GM23338 (cell line): ENCODE data around the gene TRAF3IP1. TPM values are rescaled to one million over a fixed set of nuclear protein-coding genes. Genes with fewer than 3 reads are reported as not detected.
"Not testable (repeated sequence)": the region's sequence is repeated elsewhere in the genome, so short reads cannot be mapped to it uniquely, and the experiment has no call there.

Source experiments
- ATAC-seq: fragments of 200-7000 bp; cut with Tn5 transposase; 3 replicates; pipeline ENCODE4 v1.9.1; 2020
- DNase-seq: peaks from one replicate; pipeline ENCODE4 v3.0.0-alpha.2; 2015; ENCODE audit warnings: low spot score
- H2AFZ ChIP-seq: fragments of 200-600 bp; sonication (generic); 2 replicates; pipeline ENCODE4 v1.8.0; 2016; ENCODE audit warnings: antibody characterized with exemption, mild to moderate bottlenecking, moderate library complexity
- H3F3A ChIP-seq: fragments of 200-600 bp; sonication (generic); replicated peaks from 2 replicates; pipeline ENCODE4 v1.8.0; 2017; ENCODE audit warnings: antibody characterized with exemption, mixed run types, low read depth
- H3K27ac ChIP-seq: fragments of 200-600 bp; sonication (generic); 2 replicates; pipeline ENCODE4 v1.6.1; 2016; ENCODE audit warnings: low read depth
- H3K27me3 ChIP-seq: fragments of 200-600 bp; sonication (generic); 2 replicates; pipeline ENCODE4 v1.8.0; 2016; ENCODE audit warnings: mild to moderate bottlenecking, mixed run types, moderate library complexity; ENCODE audit not compliant: insufficient read depth
- H3K36me3 ChIP-seq: fragments of 200-600 bp; sonication (generic); 2 replicates; pipeline ENCODE4 v1.8.0; 2016; ENCODE audit warnings: mild to moderate bottlenecking; ENCODE audit not compliant: insufficient read depth
- H3K4me1 ChIP-seq: fragments of 200-600 bp; sonication (generic); 2 replicates; pipeline ENCODE4 v1.8.0; 2016; ENCODE audit warnings: mild to moderate bottlenecking, moderate library complexity; ENCODE audit not compliant: insufficient read depth
- H3K4me2 ChIP-seq: fragments of 200-600 bp; sonication (generic); 2 replicates; pipeline ENCODE4 v1.7.1; 2017; ENCODE audit warnings: mixed run types
- H3K4me3 ChIP-seq: fragments of 200-600 bp; sonication (generic); 2 replicates; pipeline ENCODE4 v1.6.1; 2016; ENCODE audit warnings: mixed run types
- H3K79me2 ChIP-seq: fragments of 200-600 bp; sonication (generic); replicated peaks from 2 replicates; pipeline ENCODE4 v1.8.0; 2017; ENCODE audit warnings: mild to moderate bottlenecking; ENCODE audit not compliant: insufficient read depth
- H3K9me2 ChIP-seq: fragments of 200-600 bp; sonication (generic); 2 replicates; pipeline ENCODE4 v1.8.0; 2017; ENCODE audit not compliant: insufficient read depth
- H4K20me1 ChIP-seq: fragments of 200-600 bp; sonication (generic); replicated peaks from 2 replicates; pipeline ENCODE4 v1.8.0; 2017; ENCODE audit warnings: mild to moderate bottlenecking; ENCODE audit not compliant: insufficient read depth
- H3K27ac Mint-ChIP-seq: 2 replicates; pipeline ENCODE4 v1.8.0; 2020; ENCODE audit warnings: inconsistent platforms, mild to moderate bottlenecking, moderate library complexity, mixed read lengths
- H3K27me3 Mint-ChIP-seq: 3 replicates; pipeline ENCODE4 v1.8.0; 2022; ENCODE audit warnings: low read depth, mild to moderate bottlenecking, moderate library complexity, mixed read lengths, inconsistent platforms; ENCODE audit not compliant: insufficient read depth, poor library complexity
- H3K36me3 Mint-ChIP-seq: 3 replicates; pipeline ENCODE4 v1.8.0; 2021; ENCODE audit warnings: low read depth, mild to moderate bottlenecking, inconsistent platforms, moderate library complexity, mixed read lengths
- H3K4me1 Mint-ChIP-seq: 3 replicates; pipeline ENCODE4 v1.8.0; 2020; ENCODE audit warnings: mild to moderate bottlenecking, inconsistent platforms, mixed read lengths
- H3K4me3 Mint-ChIP-seq: 3 replicates; pipeline ENCODE4 v1.8.0; 2021; ENCODE audit warnings: moderate library complexity, mild to moderate bottlenecking, inconsistent platforms, mixed read lengths
- H3K9me3 Mint-ChIP-seq: 3 replicates; pipeline ENCODE4 v1.8.0; 2020; ENCODE audit warnings: moderate library complexity, mild to moderate bottlenecking, inconsistent platforms, mixed read lengths
- CTCF ChIP-seq, 2 experiments: fragments of 200-600 bp in 1 of 2; sonication (generic) in 1 of 2; conservative IDR thresholded peaks; 2 replicates each; pipeline versions ENCODE4 v1.5.1 to v1.6.1; 2016 to 2017; ENCODE audit warnings: antibody characterized with exemption in 2 of 2, low read depth in 2 of 2, mild to moderate bottlenecking in 2 of 2, moderate library complexity in 1 of 2
- EZH2 ChIP-seq: fragments of 200-600 bp; sonication (generic); IDR thresholded peaks from one replicate; pipeline ENCODE4 v1.8.0; 2017; ENCODE audit warnings: antibody characterized with exemption, mild to moderate bottlenecking, low read depth; ENCODE audit not compliant: unreplicated experiment
- EZH2phosphoT487 ChIP-seq: fragments of 200-600 bp; sonication (generic); IDR thresholded peaks from one replicate; pipeline ENCODE4 v1.8.1; 2018; ENCODE audit warnings: antibody characterized with exemption; ENCODE audit not compliant: unreplicated experiment
- REST ChIP-seq: IDR thresholded peaks from one replicate; pipeline ENCODE4 v1.6.1; 2018; ENCODE audit warnings: antibody characterized with exemption; ENCODE audit not compliant: unreplicated experiment
- polyA plus RNA-seq: library from polyadenylated mRNA; unstranded; fragments of >200 nt; fragmentation: Nextera tagmentation; extraction: Ambion mirVana; gene quantifications from 2 replicates; pipeline ENCODE4 v1.2.1, GENCODE V29; 2016
- total RNA-seq: library from RNA; depleted of rRNA; stranded (reverse); fragments of >200 nt; shearing (Covaris generic); gene quantifications from 2 replicates; pipeline ENCODE4 v1.2.3, GENCODE V29; 2014

TRAF3IP1 gene
- total and polyA plus RNA-seq, 2 experiments from 2014 or later = 12.5 to 20.7 TPM

GRCh38 chr2:238308177-238308576, 12.1 kb upstream of the TRAF3IP1 start:
- Histone ChIP-seq H3K79me2 (no peaks in the 10 kb centered on the region), H3K4me3 (no peak overlapping the region), H3K9me2 (no peaks in the 10 kb centered on the region), H3F3A (no peaks in the 10 kb centered on the region), H4K20me1 (no peaks in the 10 kb centered on the region), H3K36me3 (no peaks in the 10 kb centered on the region), H3K4me2 (no peak overlapping the region), H3K27ac (no peak overlapping the region), H3K4me1 (no peaks in the 10 kb centered on the region), H3K27me3 (no peaks in the 10 kb centered on the region), H2AFZ (no peak overlapping the region)
- H3K4me3 Mint-ChIP-seq = no peak overlapping the region
- TF ChIP-seq CTCF (conservative IDR thresholded peaks at IDR 0.05; ENCODE audit: low read depth in 2 of 2) (peak; percentile 53 to 72), EZH2 (no peak)
- no peaks in the 10 kb centered on the region for H3K36me3 Mint-ChIP-seq
- H3K4me1 Mint-ChIP-seq = peaks cover 5% of the 10 kb centered on the region; the same call in 2 of the 3 replicates
- DNase-seq (peak; percentile 69), ATAC-seq (peak; percentile 66)
- no peak overlapping the region for H3K27ac Mint-ChIP-seq
- no peaks in the 10 kb centered on the region for H3K9me3 Mint-ChIP-seq
- H3K27me3 Mint-ChIP-seq = peaks cover 6% of the 10 kb centered on the region

GRCh38 chr2:238310721-238311120, 9.6 kb upstream of the TRAF3IP1 start:
- H3K27ac ChIP-seq, H4K20me1 ChIP-seq, H3F3A ChIP-seq, H3K36me3 ChIP-seq, H3K4me3 ChIP-seq, H3K9me3 Mint-ChIP-seq, H3K4me3 Mint-ChIP-seq, H3K27me3 ChIP-seq, H3K79me2 ChIP-seq, ATAC-seq, H3K4me1 Mint-ChIP-seq, H3K9me2 ChIP-seq, H3K4me2 ChIP-seq, H3K27me3 Mint-ChIP-seq, H3K27ac Mint-ChIP-seq, DNase-seq, H3K4me1 ChIP-seq, H2AFZ ChIP-seq, H3K36me3 Mint-ChIP-seq: not testable (repeated sequence)

GRCh38 chr2:238313289-238313990, 6.9 kb upstream of the TRAF3IP1 start:
- Mint-ChIP-seq H3K9me3 (peaks cover 3% of the 10 kb centered on the region; the same call in 1 of the 3 replicates), H3K36me3 (no peaks in the 10 kb centered on the region), H3K27ac (no peak overlapping the region), H3K4me1 (no peaks in the 10 kb centered on the region), H3K4me3 (no peak overlapping the region), H3K27me3 (peaks cover 9% of the 10 kb centered on the region)
- Histone ChIP-seq H3K4me1 (no peaks in the 10 kb centered on the region), H3K9me2 (no peaks in the 10 kb centered on the region), H3K27ac (no peak overlapping the region), H3F3A (no peaks in the 10 kb centered on the region), H3K4me3 (no peak overlapping the region), H4K20me1 (no peaks in the 10 kb centered on the region), H2AFZ (no peak overlapping the region), H3K36me3 (no peaks in the 10 kb centered on the region), H3K79me2 (no peaks in the 10 kb centered on the region), H3K4me2 (no peak overlapping the region), H3K27me3 (no peaks in the 10 kb centered on the region)
- ATAC-seq = no peak
- DNase-seq = no peak
- no peak for TF ChIP-seq EZH2phosphoT487
- TF ChIP-seq CTCF (conservative IDR thresholded peaks at IDR 0.05; ENCODE audit: low read depth in 2 of 2) = no peak
- TF ChIP-seq REST = no peak
